Amniotic stem cell (primary cell): ENCODE measurements around the gene SNTA1.
"Not testable (repeated sequence)": the region's sequence is repeated elsewhere in the genome, so short reads cannot be mapped to it uniquely, and the experiment has no call there.

ENCODE experiments used
- DNase-seq: peaks from one replicate; lab custom pipeline; 2025; lab: John Stamatoyannopoulos, UW

The SNTA1 gene

GRCh38 chr20:33443512-33444239 is at the start of gene SNTA1:
SNTA1 (minus strand) TSS chr20:33443763; CDS start chr20:33443620, 143 bp downstream.
- DNase-seq, result peak; percentile 27

GRCh38 chr20:33490934-33491656 is 47.5 kb upstream of the SNTA1 start:
- no peak for DNase-seq

GRCh38 chr20:33490023-33490933 is 46.7 kb upstream of the SNTA1 start, which contains the start of gene CBFA2T2:
CBFA2T2 (plus strand) TSS chr20:33490096; CDS start chr20:33490268, 172 bp downstream.
- DNase-seq, result peak; percentile 55

- peak; percentile 90 for DNase-seq
Measured at GRCh38 chr20:33489495-33490022, 46.0 kb upstream of the SNTA1 start.

GRCh38 chr20:33488661-33489494 is 45.3 kb upstream of the SNTA1 start:
- DNase-seq, result not testable (repeated sequence)

DNA sequence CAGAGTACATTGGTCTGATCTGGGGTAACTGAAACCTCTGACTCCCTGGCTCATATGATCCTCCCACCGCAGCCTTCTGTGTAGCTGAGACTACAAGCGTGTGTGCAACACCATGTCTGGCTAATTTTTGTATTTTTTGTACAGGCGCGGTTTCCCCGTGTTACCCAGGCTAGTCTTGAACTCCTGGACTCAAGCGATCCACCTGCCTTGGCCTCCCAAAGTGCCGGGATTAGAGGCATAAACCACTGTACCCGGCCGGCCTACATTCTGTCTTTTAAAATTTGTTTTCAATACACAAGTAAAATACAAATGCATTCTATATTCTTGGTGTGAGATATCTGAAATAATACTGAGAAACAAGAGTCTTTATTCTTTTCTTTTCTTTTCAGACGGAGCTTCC is 44.6 kb upstream of the SNTA1 start:
- DNase-seq, result no peak

DNA sequence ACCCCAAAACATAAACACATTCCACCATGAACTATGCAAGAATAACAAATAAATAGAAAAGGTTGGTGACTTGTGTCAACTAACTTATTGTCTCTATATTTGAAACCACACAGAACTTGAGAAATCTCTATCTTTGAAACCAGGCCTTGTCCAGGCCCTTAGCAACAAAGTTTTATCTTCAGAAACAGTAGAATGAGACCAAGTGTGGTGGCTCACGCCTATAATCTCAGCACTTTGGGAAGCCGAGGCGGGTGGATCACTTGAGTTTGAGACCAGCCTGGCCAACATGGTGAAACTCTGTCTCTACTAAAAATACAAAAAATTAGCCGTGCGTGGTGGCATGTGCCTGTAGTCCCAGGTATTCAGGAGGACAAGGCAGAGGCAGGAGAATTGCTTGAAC is 39.6 kb upstream of the SNTA1 start:
- DNase-seq, result not testable (repeated sequence)

- DNase-seq, result no peak
Measured at GRCh38 chr20:33482581-33482980, 39.0 kb upstream of the SNTA1 start.

- no peak for DNase-seq
Measured at GRCh38 chr20:33481431-33481941, 37.9 kb upstream of the SNTA1 start.

DNA sequence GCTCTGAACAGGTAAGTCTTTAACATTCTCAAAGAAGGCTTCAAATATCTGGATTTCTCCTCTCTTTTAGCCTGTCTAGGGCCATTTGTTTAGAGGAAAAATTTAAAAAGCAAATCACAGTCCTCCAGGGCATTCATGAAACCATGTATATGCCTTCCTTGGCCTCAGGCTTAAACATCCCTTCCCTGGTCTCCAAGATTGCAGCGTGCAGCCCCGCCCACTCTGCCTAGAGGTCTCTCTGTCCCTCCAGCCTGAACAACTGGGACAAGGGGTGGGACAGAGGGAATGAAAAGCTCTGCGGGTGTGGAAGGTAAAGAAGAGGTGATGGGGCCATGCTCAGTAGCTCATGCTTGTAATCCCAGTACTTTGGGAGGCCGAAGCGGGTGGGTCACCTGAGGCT is 36.5 kb upstream of the SNTA1 start:
- DNase-seq, result no peak

DNA sequence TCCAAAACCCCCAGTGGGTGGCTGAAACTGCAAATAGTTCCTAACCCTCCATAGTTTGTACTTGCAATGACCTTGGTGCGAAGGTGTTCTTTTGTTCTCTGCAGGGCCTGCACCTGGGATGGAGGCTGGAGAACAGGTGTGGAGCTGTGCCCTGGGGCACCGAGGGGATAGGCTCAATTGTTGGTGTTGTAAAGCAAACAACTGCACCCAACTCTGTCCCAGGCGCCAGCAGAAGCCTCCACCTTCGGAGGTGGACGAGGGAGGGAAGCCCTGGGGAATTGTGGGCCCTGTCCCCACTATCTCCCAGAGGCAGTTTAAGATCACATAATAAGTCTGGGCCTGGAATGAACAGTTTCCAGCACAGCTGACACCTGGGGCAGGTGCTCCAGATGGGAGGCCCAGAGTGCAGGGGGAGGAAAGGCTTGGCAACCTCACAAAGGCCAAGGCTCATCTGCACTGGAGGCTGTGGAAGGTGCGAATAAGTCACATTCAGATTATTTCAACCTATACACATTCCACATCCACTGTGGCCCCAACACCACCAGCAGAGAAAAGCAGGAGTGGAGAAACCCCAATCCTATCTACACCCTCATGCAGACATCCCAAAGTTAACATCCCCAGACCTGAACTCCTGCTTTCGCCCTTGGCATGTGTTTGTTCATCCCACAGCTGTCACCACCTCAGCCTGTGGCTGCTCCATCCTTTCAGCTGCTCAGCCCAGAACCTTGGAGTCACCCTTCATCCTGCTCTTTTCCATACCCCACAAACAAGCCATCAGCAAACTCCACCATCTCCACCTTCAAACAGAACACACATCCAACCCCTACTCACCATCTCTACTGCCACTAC is 34.0 kb upstream of the SNTA1 start:
- DNase-seq, result no peak

DNA sequence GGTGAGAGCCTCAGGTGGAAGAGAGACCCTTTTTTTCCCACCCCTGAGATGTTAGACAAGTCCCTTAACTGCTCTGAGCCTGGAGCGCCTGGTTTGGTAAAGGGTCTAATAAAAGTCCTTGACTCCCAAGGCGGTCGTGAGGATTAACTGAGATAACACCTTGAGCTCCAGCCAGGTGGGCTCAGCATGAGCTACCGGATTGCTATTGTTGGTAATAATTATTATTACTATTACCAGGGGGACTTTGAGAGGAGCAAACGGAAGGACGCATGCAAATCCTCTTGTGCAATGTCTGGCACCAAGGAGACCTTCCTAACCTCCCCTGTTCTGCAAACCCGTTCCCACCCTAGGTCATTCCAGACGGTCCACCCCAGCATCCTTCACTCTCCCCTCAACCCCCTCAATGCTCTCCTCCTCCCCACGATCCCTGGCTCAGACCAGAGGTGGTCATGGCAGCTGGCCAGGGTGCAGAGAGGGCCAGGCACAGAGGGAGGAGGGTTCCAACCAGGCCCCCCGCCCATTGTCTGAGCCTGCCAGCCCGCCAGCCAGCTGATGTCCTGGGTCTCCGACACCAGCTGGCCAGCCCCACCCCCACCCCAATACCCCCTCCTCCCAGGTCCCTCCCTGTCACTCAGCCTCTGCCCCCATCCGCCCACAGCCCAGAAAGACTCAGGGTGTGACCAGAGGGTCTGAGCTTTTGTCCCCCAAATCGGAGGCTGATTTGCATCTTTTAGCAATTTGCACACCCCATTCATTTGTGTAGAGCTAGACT is 32.0 kb upstream of the SNTA1 start:
- no peak for DNase-seq

DNA sequence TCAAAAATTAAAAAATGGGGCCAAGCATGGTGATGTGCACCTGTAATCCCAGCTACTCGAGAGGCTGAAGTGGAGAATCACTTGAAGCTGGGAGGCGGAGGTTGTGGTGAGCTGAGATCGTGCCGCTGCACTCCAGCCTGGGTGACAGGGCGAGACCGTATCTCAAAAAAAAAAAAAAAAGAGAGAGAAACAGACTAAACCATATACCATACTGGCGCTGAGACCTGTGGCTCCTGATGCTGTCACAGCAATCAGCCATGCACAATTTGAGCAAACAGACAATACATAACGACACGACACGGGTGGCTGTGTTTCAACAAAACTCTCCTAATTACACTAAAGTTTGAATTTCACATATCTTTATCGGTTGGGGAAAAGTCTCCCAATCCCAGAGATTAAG is 31.4 kb upstream of the SNTA1 start:
- DNase-seq, result no peak

- no peak for DNase-seq
Measured at GRCh38 chr20:33474097-33474873, 30.7 kb upstream of the SNTA1 start.

DNA sequence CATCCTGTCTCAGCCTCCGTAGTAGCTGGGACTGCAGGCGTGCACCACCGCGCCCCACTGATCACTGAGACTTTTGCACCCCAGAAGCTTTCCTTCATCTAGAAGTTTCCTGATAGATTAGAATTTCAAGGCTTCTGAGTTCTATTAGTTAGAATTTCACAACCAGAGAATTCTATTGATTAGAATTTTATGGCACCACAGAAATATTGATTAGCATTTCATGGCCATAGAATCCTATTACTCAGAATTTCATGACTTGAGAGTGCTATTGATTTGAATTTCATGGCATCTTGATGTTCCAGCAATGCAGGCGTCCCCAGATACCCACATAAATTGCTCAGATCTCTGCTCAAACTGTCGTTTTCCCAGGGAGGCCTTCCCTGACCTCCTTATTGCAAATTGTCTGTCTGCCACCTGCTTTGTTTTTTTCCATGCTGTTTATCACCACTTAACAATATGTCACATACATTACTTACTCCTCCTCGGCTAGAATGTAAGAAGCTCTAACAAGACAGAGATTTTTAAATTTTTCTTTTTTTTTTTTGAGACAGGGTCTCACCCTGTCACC is 29.4 kb upstream of the SNTA1 start:
- no peak for DNase-seq

DNA sequence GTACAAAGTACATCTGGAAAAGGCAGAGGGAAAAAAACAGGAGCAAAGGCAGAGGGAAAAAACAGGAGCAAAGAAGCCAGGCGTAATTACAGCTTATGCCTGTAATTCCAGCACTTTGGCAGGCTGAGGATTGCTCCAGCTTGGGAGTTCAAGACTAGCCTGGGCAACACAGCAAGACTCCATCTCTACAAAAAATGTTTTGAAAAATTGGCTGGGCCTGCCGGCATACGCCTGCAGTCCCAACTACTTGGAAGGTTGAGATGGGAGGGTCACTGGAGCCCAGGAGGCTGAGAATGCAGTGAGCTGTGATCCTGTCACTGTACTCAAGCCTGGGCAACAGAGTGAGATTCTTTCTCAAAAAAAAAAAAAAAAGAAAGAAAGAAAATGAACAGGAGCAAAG is 27.3 kb upstream of the SNTA1 start:
- DNase-seq, result no peak

GRCh38 chr20:33470457-33470856 is 26.9 kb upstream of the SNTA1 start:
- DNase-seq, result no peak

- DNase-seq, result no peak
Measured at GRCh38 chr20:33466303-33466646, 22.7 kb upstream of the SNTA1 start.
